ENCODE data around the gene MYBPC3.

GRCh38 chr11:47394322-47395222 is 42.1 kb upstream of the MYBPC3 start:
- no peak for TF ChIP-seq POLR2A (IDR thresholded peaks at IDR 0.05; ENCODE audit: low read depth)
- no peak for TF ChIP-seq CTCF (IDR thresholded peaks at IDR 0.05)
